22Rv1 (cell line): ENCODE results near the gene HTR6.

Experiments used
- H3K27ac ChIP-seq: fragments of 450-650 bp; 2 replicates; pipeline ENCODE4 v1.5.1; 2017
- CTCF ChIP-seq: fragments of 450-650 bp; IDR thresholded peaks from 2 replicates; pipeline ENCODE4 v1.5.1; 2017; ENCODE audit warnings: mild to moderate bottlenecking
- ZFX ChIP-seq: fragments of 450-650 bp; IDR thresholded peaks from 2 replicates; pipeline ENCODE4 v1.6.1; 2017; ENCODE audit warnings: antibody characterized with exemption, borderline replicate concordance

Gene HTR6

GRCh38 chr1:19657511-19657910 lies 7.2 kb upstream of the HTR6 start:
- TF ChIP-seq CTCF (no peak), ZFX (no peak)
- H3K27ac ChIP-seq = no peak overlapping the region

- TF ChIP-seq ZFX (no peak), CTCF (no peak)
- H3K27ac ChIP-seq = no peak overlapping the region
Observed at GRCh38 chr1:19658186-19658585, 6.5 kb upstream of the HTR6 start.

GRCh38 chr1:19661721-19662228 lies 2.9 kb upstream of the HTR6 start:
- H3K27ac ChIP-seq = no peak overlapping the region
- TF ChIP-seq CTCF (peak; percentile 93), ZFX (no peak)

- TF ChIP-seq CTCF (no peak), ZFX (no peak)
- no peak overlapping the region for H3K27ac ChIP-seq
Observed at GRCh38 chr1:19662313-19662712, 2.4 kb upstream of the HTR6 start.

- TF ChIP-seq CTCF = no peak
- no peak for TF ChIP-seq ZFX
- H3K27ac ChIP-seq = no peak overlapping the region
Observed at GRCh38 chr1:19665186-19665495, 466 bp downstream of the HTR6 start.

- no peak overlapping the region for H3K27ac ChIP-seq
- TF ChIP-seq ZFX (no peak), CTCF (no peak)
Observed at GRCh38 chr1:19665496-19666465, 1.1 kb downstream of the HTR6 start.

GRCh38 chr1:19668888-19669287 lies 4.2 kb downstream of the HTR6 start:
- H3K27ac ChIP-seq = no peak overlapping the region
- TF ChIP-seq ZFX = no peak
